ENCODE results near the gene ARGLU1. TPM values are rescaled to one million over a fixed set of nuclear protein-coding genes. Genes with fewer than 3 reads are reported as not detected.
A peak's percentile ranks its signal among the peaks of the same experiment; 100 is the strongest.

The ARGLU1 gene
- total RNA-seq, 1 experiment from 2014 or later, result 115 TPM

GRCh38 chr13:106491928-106492587 is 75.9 kb downstream of the ARGLU1 start:
- TF ChIP-seq IRF2 (CRISPR knock-in tag; IDR thresholded peaks at IDR 0.05; ENCODE audit: borderline replicate concordance, low read depth), result no peak
- TF ChIP-seq, protein P1, sequence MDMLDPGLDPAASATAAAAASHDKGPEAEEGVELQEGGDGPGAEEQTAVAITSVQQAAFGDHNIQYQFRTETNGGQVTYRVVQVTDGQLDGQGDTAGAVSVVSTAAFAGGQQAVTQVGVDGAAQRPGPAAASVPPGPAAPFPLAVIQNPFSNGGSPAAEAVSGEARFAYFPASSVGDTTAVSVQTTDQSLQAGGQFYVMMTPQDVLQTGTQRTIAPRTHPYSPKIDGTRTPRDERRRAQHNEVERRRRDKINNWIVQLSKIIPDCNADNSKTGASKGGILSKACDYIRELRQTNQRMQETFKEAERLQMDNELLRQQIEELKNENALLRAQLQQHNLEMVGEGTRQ (CRISPR knock-in tag; IDR thresholded peaks at IDR 0.05), result no peak
- peaks cover 44% of the 10 kb centered on the region for H3K4me1 Mint-ChIP-seq
- H3K9me3 Mint-ChIP-seq, result no peaks in the 10 kb centered on the region
- H3K36me3 Mint-ChIP-seq, result peaks cover 34% of the 10 kb centered on the region
- no peak overlapping the region for H3K4me3 Mint-ChIP-seq
- no peak for DNase-seq (ENCODE audit: low spot score)
- no peak for ATAC-seq
- peak overlapping the region; percentile 22; the same call in 1 of the 2 replicates for H3K27ac Mint-ChIP-seq
- ChIA-PET CTCF (no interaction called here), POLR2A (no interaction called here)
- H3K27me3 Mint-ChIP-seq (ENCODE audit: low read depth), result no peaks in the 10 kb centered on the region

Other genes with a start within 250 kb of the ARGLU1 start
- gene EFNB2, start 32.5 kb downstream of the ARGLU1 start, total RNA-seq (2021), result 14.9 to 15.9 TPM (median 15.0 TPM) in 3 replicates

Measured in WTC11 (cell line).